Naive B cell (primary cell): ENCODE results near the gene ERCC6. TPM values are rescaled to one million over a fixed set of nuclear protein-coding genes. Genes with fewer than 3 reads are reported as not detected.

ENCODE experiments used
- polyA plus RNA-seq, 6 donors: library from polyadenylated mRNA; unstranded; fragments of 300-500 nt; fragmentation: Illumina TruSeq; gene quantifications; one replicate each; pipeline ENCODE4 v1.2.3, GENCODE V29; 2021; ENCODE audit warnings: low read depth in 6 of 6

Gene ERCC6
- polyA plus RNA-seq, 6 donors from 2014 or later, result 8.6 to 19.0 (median 12.8) TPM

Other genes with a start within 250 kb of the ERCC6 start
- gene C10orf71, start 240.0 kb downstream of the ERCC6 start, polyA plus RNA-seq, result not detected
- not detected for gene DRGX, start 143.0 kb downstream of the ERCC6 start, polyA plus RNA-seq
- not detected for gene SLC18A3, start 71.2 kb upstream of the ERCC6 start, polyA plus RNA-seq
- gene CHAT, start 74.9 kb upstream of the ERCC6 start, polyA plus RNA-seq, result not detected
- not detected for gene C10orf53, start 140.5 kb upstream of the ERCC6 start, polyA plus RNA-seq
- gene OGDHL, start 223.2 kb upstream of the ERCC6 start, polyA plus RNA-seq, result not detected